ENCODE results near the gene TTF2. TPM values are rescaled to one million over a fixed set of nuclear protein-coding genes. Genes with fewer than 3 reads are reported as not detected.
"Not testable (repeated sequence)": the region's sequence is repeated elsewhere in the genome, so short reads cannot be mapped to it uniquely, and the experiment has no call there.

Gene TTF2
- total RNA-seq, 1 donor from 2014 or later, result 40.6 TPM

DNA sequence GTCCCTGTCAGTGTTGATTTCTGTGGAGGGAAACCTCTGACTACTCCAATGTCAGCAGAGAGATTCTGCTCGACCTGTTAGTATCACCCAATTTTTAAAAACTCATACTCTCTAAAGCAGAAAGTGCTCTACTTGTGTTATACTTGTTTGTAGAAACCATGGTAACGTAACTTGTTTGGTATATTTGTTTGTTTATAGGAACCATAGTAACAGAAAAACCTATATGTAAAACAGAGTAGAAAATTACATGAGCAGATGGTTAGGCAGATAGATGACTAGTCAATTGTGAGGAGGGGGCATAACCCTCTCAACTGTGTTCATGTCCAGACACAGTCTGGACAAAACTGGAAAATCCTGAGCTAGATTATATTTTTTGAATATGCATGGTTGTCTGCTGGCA is 54.8 kb downstream of the TTF2 start:
- peaks cover 20% of the 10 kb centered on the region for H3K4me1 Mint-ChIP-seq
- H3K27ac Mint-ChIP-seq, result no peak overlapping the region
- no peaks in the 10 kb centered on the region for H3K27me3 Mint-ChIP-seq (ENCODE audit: low read depth)
- no peaks in the 10 kb centered on the region for H3K9me3 Mint-ChIP-seq
- TF ChIP-seq, protein P1, sequence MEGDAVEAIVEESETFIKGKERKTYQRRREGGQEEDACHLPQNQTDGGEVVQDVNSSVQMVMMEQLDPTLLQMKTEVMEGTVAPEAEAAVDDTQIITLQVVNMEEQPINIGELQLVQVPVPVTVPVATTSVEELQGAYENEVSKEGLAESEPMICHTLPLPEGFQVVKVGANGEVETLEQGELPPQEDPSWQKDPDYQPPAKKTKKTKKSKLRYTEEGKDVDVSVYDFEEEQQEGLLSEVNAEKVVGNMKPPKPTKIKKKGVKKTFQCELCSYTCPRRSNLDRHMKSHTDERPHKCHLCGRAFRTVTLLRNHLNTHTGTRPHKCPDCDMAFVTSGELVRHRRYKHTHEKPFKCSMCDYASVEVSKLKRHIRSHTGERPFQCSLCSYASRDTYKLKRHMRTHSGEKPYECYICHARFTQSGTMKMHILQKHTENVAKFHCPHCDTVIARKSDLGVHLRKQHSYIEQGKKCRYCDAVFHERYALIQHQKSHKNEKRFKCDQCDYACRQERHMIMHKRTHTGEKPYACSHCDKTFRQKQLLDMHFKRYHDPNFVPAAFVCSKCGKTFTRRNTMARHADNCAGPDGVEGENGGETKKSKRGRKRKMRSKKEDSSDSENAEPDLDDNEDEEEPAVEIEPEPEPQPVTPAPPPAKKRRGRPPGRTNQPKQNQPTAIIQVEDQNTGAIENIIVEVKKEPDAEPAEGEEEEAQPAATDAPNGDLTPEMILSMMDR (IDR thresholded peaks at IDR 0.05; ENCODE audit: unreplicated experiment), result no peak
- no peak overlapping the region for H3K4me3 Mint-ChIP-seq
- peaks cover 53% of the 10 kb centered on the region for H3K36me3 Mint-ChIP-seq
- DNase-seq (ENCODE audit: low spot score in 2 of 2, unreplicated experiment in 2 of 2), result no peak

DNA sequence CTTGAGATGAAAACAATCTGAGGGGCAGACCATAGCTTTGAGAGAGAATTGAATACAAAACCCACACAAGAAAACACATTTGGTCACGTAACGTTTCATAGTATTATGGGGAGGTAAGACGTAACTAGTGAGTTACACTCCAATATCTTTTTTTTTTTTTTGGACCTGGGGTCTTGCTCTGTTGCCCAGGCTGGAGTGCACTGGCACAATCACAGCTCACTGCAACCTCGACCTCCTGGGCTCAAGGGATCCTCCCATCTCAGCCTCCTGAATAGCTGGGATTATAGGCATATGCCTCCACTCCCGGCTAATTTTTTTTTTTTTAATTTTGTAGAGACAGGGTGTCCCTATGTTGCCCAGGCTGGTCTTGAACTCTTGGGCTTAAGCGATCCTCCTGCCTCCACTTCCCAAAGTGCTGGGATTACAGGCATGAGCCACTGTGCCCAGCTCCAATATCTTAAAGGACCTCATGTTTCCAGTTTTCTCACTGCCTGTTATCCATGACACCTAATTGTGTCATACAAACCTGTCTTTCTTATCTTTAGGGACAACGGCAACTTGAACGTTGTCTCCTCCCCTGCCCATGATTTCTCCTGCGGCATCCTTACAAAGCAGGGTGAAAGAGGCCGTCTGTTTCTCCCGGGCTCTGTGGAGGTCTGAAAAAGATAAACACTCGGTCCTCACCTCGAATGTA is 56.1 kb downstream of the TTF2 start:
- no peak for DNase-seq (ENCODE audit: low spot score in 2 of 2, unreplicated experiment in 2 of 2)
- H3K36me3 Mint-ChIP-seq, result peaks cover 45% of the 10 kb centered on the region
- H3K27me3 Mint-ChIP-seq (ENCODE audit: low read depth), result no peaks in the 10 kb centered on the region
- TF ChIP-seq, protein P1 (IDR thresholded peaks at IDR 0.05; ENCODE audit: unreplicated experiment), result no peak
- no peaks in the 10 kb centered on the region for H3K9me3 Mint-ChIP-seq
- H3K27ac Mint-ChIP-seq, result no peak overlapping the region
- no peak overlapping the region for H3K4me3 Mint-ChIP-seq
- H3K4me1 Mint-ChIP-seq, result peaks cover 33% of the 10 kb centered on the region

DNA sequence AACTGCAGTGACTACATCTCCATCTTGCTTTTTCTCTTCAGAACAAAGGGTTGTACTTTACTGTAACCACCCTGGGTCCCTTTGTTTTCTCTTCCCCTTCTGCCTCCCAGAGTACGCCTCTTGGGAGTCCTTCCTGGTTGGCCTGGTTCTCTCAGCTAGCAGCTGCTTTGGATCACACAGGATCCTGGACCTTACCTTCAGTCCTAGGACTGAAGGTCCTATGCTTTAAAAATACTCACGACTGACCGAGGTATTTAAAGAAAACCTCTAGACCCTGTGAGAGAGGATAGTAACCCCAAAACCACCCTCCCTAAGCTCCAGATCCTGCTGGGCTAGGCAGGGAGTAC is 56.6 kb downstream of the TTF2 start:
- no peak overlapping the region for H3K4me3 Mint-ChIP-seq
- no peaks in the 10 kb centered on the region for H3K9me3 Mint-ChIP-seq
- H3K27me3 Mint-ChIP-seq (ENCODE audit: low read depth), result no peaks in the 10 kb centered on the region
- H3K27ac Mint-ChIP-seq, result peak overlapping the region; percentile 62
- peaks cover 33% of the 10 kb centered on the region for H3K4me1 Mint-ChIP-seq
- no peak for DNase-seq (ENCODE audit: low spot score in 2 of 2, unreplicated experiment in 2 of 2)
- TF ChIP-seq, protein P1 (IDR thresholded peaks at IDR 0.05; ENCODE audit: unreplicated experiment), result no peak
- peaks cover 42% of the 10 kb centered on the region for H3K36me3 Mint-ChIP-seq

DNA sequence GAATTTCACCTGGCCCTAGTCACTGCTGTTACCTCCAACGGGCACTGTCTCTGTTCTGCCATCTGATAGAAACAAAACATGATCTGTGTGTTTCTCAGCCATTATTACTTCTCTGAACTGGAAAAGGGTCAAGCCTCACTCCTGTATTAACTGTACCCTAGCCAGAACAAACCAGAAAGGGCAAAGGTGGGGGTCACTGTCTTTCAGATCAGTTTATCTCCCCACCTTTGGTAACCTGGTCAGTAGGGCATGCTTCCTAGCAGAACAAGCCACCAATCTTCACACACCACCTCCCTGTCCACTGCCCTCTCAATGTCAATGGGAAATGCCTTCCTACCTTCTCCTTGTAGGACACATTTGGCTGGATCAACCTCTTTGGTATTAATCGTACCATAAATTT is 57.6 kb downstream of the TTF2 start:
- DNase-seq (ENCODE audit: low spot score in 2 of 2, unreplicated experiment in 2 of 2), result no peak
- no peaks in the 10 kb centered on the region for H3K9me3 Mint-ChIP-seq
- H3K4me1 Mint-ChIP-seq, result peaks cover 39% of the 10 kb centered on the region
- no peak overlapping the region for H3K4me3 Mint-ChIP-seq
- no peaks in the 10 kb centered on the region for H3K27me3 Mint-ChIP-seq (ENCODE audit: low read depth)
- peak overlapping the region; percentile 63 for H3K27ac Mint-ChIP-seq
- peaks cover 37% of the 10 kb centered on the region for H3K36me3 Mint-ChIP-seq
- TF ChIP-seq, protein P1 (IDR thresholded peaks at IDR 0.05; ENCODE audit: unreplicated experiment), result no peak

DNA sequence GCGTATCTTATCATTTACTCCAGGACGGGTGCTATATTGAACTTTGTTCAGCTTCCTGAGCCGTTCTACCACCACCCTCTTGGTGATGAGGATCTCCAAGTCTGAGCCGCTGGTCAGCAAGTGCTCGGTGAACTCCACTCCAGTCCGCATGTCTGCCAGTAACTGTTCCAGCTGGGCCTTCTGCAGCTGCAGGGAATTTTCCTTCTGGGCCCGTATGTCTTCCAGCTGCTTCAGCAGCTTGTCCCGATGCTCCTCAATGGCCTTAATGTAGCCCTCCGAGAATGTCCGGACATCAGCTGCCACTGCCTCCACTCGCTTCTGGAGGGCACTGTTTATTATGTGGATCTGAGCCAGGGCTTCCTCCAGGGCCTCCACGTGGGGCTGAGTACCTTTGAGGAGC is 58.0 kb downstream of the TTF2 start:
- DNase-seq (ENCODE audit: low spot score in 2 of 2, unreplicated experiment in 2 of 2), result no peak
- Mint-ChIP-seq H3K27ac (peak overlapping the region; percentile 63), H3K4me1 (peaks cover 40% of the 10 kb centered on the region), H3K27me3 (ENCODE audit: low read depth) (no peaks in the 10 kb centered on the region), H3K9me3 (no peaks in the 10 kb centered on the region), H3K4me3 (no peak overlapping the region), H3K36me3 (peaks cover 37% of the 10 kb centered on the region)
- TF ChIP-seq, protein P1 (IDR thresholded peaks at IDR 0.05; ENCODE audit: unreplicated experiment), result no peak

DNA sequence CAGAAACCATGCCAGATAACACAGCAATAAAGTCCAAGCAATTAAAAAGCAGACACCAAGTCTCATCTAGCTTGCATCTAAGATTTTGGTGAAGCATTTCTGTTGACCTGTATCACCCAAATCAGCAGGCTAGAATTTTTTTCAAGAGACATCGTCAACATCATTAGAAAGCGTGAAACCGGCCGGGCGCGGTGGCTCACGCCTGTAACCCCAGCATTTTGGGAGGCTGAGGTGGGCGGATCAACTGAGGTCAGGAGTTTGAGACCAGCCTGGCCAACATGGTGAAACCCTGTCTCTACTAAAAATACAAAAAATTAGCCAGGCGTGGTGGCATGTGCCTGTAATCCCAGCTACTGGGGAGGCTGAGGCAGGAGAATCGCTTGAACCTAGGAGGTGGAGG is 59.0 kb downstream of the TTF2 start:
- not testable (repeated sequence) for H3K4me3 Mint-ChIP-seq

More for the DNA sequence above, 59.0 kb downstream of the TTF2 start:
- peaks cover 37% of the 10 kb centered on the region for H3K36me3 Mint-ChIP-seq
- H3K4me1 Mint-ChIP-seq, result peaks cover 40% of the 10 kb centered on the region
- not testable (repeated sequence) for H3K9me3 Mint-ChIP-seq; H3K27ac Mint-ChIP-seq; DNase-seq (ENCODE audit: low spot score in 2 of 2, unreplicated experiment in 2 of 2); H3K27me3 Mint-ChIP-seq (ENCODE audit: low read depth)
